PC-9 (cell line): Measurements from ENCODE around the gene ASTN2. TPM values are rescaled to one million over a fixed set of nuclear protein-coding genes. Genes with fewer than 3 reads are reported as not detected.
"Not testable (repeated sequence)": the region's sequence is repeated elsewhere in the genome, so short reads cannot be mapped to it uniquely, and the experiment has no call there.

Source experiments
- BruUV-seq: library from RNA; stranded (reverse); fragments of 400-500 nt; replicated peaks from 2 replicates; lab custom pipeline; 2021; lab: Mats Ljungman, UMichigan
- CTCF ChIA-PET: fragments of 300-600 bp; sonication (Branson Sonifier 250); formaldehyde crosslinking; loops from one replicate; lab custom pipeline; 2022; ENCODE audit warnings: antibody characterized with exemption; lab: Charles Lee
- POLR2A ChIA-PET: fragments of 300-600 bp; sonication (Branson Sonifier 250); formaldehyde crosslinking; loops from one replicate; lab custom pipeline; 2022; ENCODE audit warnings: antibody characterized with exemption; ENCODE audit not compliant: unreplicated experiment; lab: Charles Lee
- DNase-seq, 2 experiments: peaks; one replicate each; pipeline versions ENCODE4 v3.0.0 to v3.0.0-alpha.2; 2015 to 2022; ENCODE audit warnings: mixed read lengths in 1 of 2
- H2AFZ ChIP-seq: fragments of 200-600 bp; sonication (generic); 2 replicates; pipeline ENCODE4 v1.8.1; 2017; ENCODE audit warnings: antibody characterized with exemption
- H3F3A ChIP-seq: fragments of 200-600 bp; sonication (generic); 2 replicates; pipeline ENCODE4 v1.8.1; 2017; ENCODE audit warnings: antibody characterized with exemption, mild to moderate bottlenecking, low read depth; ENCODE audit not compliant: insufficient read depth
- H3K27ac ChIP-seq: fragments of 200-600 bp; sonication (generic); 2 replicates; pipeline ENCODE4 v1.6.1; 2016; ENCODE audit warnings: mixed run types
- H3K27me3 ChIP-seq: fragments of 200-600 bp; sonication (generic); 2 replicates; pipeline ENCODE4 v1.6.1; 2016; ENCODE audit warnings: low read depth, mixed run types; ENCODE audit not compliant: insufficient read depth
- H3K36me3 ChIP-seq: fragments of 200-600 bp; sonication (generic); 2 replicates; pipeline ENCODE4 v1.6.1; 2016; ENCODE audit warnings: low read depth, mixed run types
- H3K4me1 ChIP-seq: fragments of 200-600 bp; sonication (generic); replicated peaks from 2 replicates; pipeline ENCODE4 v1.6.1; 2016; ENCODE audit warnings: mixed run types; ENCODE audit not compliant: insufficient read depth
- H3K4me2 ChIP-seq: fragments of 200-600 bp; sonication (generic); 2 replicates; pipeline ENCODE4 v1.6.1; 2017; ENCODE audit warnings: mixed run types
- H3K4me3 ChIP-seq: fragments of 200-600 bp; sonication (generic); 2 replicates; pipeline ENCODE4 v1.6.1; 2016; ENCODE audit warnings: mixed run types
- H3K79me2 ChIP-seq: fragments of 200-600 bp; sonication (generic); 2 replicates; pipeline ENCODE4 v1.6.1; 2017; ENCODE audit warnings: low read depth, mixed run types
- H3K9me2 ChIP-seq: fragments of 200-600 bp; sonication (generic); 2 replicates; pipeline ENCODE4 v1.8.1; 2017; ENCODE audit warnings: mild to moderate bottlenecking; ENCODE audit not compliant: insufficient read depth
- H3K9me3 ChIP-seq: fragments of 200-600 bp; sonication (generic); 2 replicates; pipeline ENCODE4 v1.8.1; 2016; ENCODE audit warnings: low read depth; ENCODE audit not compliant: insufficient read depth
- H4K20me1 ChIP-seq: fragments of 200-600 bp; sonication (generic); 2 replicates; pipeline ENCODE4 v1.8.1; 2017; ENCODE audit not compliant: insufficient read depth
- EZH2 ChIP-seq: fragments of 200-600 bp; sonication (generic); IDR thresholded peaks from 2 replicates; pipeline ENCODE4 v1.8.0; 2017; ENCODE audit warnings: antibody characterized with exemption, low read depth
- intact Hi-C: fragments of 100-400 bp; cut with micrococcal nuclease; formaldehyde crosslinking; loops from one replicate; pipeline ENCODE4 v1.10.0; 2022; ENCODE audit not compliant: unreplicated experiment
- total RNA-seq: library from RNA; stranded (reverse); gene quantifications from 2 replicates; pipeline ENCODE4 v1.2.3, GENCODE V29; 2021
- TF ChIP-seq, protein P1 (sequence below): fragments of 200-600 bp; sonication (generic); conservative IDR thresholded peaks from 2 replicates; pipeline ENCODE4 v1.6.1; 2017; ENCODE audit warnings: mixed run types, antibody characterized with exemption, mild to moderate bottlenecking, moderate library complexity

The ASTN2 gene
- total RNA-seq, 1 experiment from 2014 or later, result 6.2 TPM

- no TSS peak for BruUV-seq
- DNase-seq, result no peak
- no peaks in the 10 kb centered on the region for H3K79me2 ChIP-seq
- H3K9me3 ChIP-seq, result peaks cover 4% of the 10 kb centered on the region; the same call in 1 of the 2 replicates
- intact Hi-C loops, result no loop called here
- no peaks in the 10 kb centered on the region for H4K20me1 ChIP-seq
- H3F3A ChIP-seq, result no peaks in the 10 kb centered on the region
- ChIA-PET CTCF (no interaction called here), POLR2A (no interaction called here)
- H3K9me2 ChIP-seq, result no peaks in the 10 kb centered on the region; the same call in 1 of the 2 replicates
- no peak overlapping the region for H3K27ac ChIP-seq
- no peak overlapping the region for H3K4me3 ChIP-seq
- TF ChIP-seq EZH2, result no peak
- TF ChIP-seq, protein P1, sequence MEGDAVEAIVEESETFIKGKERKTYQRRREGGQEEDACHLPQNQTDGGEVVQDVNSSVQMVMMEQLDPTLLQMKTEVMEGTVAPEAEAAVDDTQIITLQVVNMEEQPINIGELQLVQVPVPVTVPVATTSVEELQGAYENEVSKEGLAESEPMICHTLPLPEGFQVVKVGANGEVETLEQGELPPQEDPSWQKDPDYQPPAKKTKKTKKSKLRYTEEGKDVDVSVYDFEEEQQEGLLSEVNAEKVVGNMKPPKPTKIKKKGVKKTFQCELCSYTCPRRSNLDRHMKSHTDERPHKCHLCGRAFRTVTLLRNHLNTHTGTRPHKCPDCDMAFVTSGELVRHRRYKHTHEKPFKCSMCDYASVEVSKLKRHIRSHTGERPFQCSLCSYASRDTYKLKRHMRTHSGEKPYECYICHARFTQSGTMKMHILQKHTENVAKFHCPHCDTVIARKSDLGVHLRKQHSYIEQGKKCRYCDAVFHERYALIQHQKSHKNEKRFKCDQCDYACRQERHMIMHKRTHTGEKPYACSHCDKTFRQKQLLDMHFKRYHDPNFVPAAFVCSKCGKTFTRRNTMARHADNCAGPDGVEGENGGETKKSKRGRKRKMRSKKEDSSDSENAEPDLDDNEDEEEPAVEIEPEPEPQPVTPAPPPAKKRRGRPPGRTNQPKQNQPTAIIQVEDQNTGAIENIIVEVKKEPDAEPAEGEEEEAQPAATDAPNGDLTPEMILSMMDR, result no peak
- H3K36me3 ChIP-seq, result no peaks in the 10 kb centered on the region
- no peaks in the 10 kb centered on the region for H3K4me1 ChIP-seq
- H2AFZ ChIP-seq, result no peak overlapping the region
- H3K4me2 ChIP-seq, result no peak overlapping the region
- H3K27me3 ChIP-seq, result no peaks in the 10 kb centered on the region
Observed at GRCh38 chr9:116456490-116457088, 958.3 kb downstream of the ASTN2 start.

DNA sequence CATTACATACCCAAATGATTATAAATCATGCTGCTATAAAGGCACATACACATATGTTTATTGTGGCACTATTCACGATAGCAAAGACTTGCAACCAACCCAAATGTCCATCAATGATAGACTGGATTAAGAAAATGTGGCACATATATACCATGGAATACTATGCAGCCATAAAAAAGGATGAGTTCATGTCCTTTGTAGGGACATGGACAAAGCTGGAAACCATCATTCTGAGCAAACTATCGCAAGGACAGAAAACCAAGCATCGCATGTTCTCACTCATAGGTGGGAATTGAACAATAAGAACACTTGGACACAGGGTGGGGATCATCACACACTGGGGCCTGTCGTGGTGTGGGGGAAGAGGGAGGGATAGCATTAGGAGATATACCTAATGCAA is 960.3 kb downstream of the ASTN2 start:
- H3F3A ChIP-seq, H2AFZ ChIP-seq, H3K4me3 ChIP-seq, H3K9me3 ChIP-seq, DNase-seq, H3K27me3 ChIP-seq, H3K9me2 ChIP-seq, H3K79me2 ChIP-seq, H3K27ac ChIP-seq, BruUV-seq, CTCF ChIA-PET, H3K4me1 ChIP-seq, POLR2A ChIA-PET, intact Hi-C loops, H4K20me1 ChIP-seq, H3K4me2 ChIP-seq, H3K36me3 ChIP-seq: not testable (repeated sequence)

- H3K4me1 ChIP-seq, result no peaks in the 10 kb centered on the region
- H3K27ac ChIP-seq, result no peak overlapping the region
- DNase-seq, result no peak
- H3K79me2 ChIP-seq, result no peaks in the 10 kb centered on the region
- no peaks in the 10 kb centered on the region; the same call in 1 of the 2 replicates for H3K9me2 ChIP-seq
- H3K27me3 ChIP-seq, result no peaks in the 10 kb centered on the region
- BruUV-seq, result no TSS peak
- H3K4me3 ChIP-seq, result no peak overlapping the region
- intact Hi-C loops, result no loop called here
- no peaks in the 10 kb centered on the region for H3K36me3 ChIP-seq
- no peaks in the 10 kb centered on the region for H4K20me1 ChIP-seq
- ChIA-PET POLR2A (no interaction called here), CTCF (no interaction called here)
- TF ChIP-seq EZH2, result no peak
- TF ChIP-seq, protein P1, result no peak
- H3K9me3 ChIP-seq, result peaks cover under 1% of the 10 kb centered on the region; the same call in 1 of the 2 replicates
- H3F3A ChIP-seq, result no peaks in the 10 kb centered on the region
- H3K4me2 ChIP-seq, result no peak overlapping the region
- H2AFZ ChIP-seq, result no peak overlapping the region
Observed at GRCh38 chr9:116453785-116454184, 961.1 kb downstream of the ASTN2 start.

- no peaks in the 10 kb centered on the region for H3K36me3 ChIP-seq
- no peaks in the 10 kb centered on the region for H3K9me2 ChIP-seq
- CTCF ChIA-PET, result no interaction called here
- no peaks in the 10 kb centered on the region for H3K27me3 ChIP-seq
- no peaks in the 10 kb centered on the region for H3K4me1 ChIP-seq
- POLR2A ChIA-PET, result no interaction called here
- BruUV-seq, result no TSS peak
- intact Hi-C loops, result no loop called here
- H3K9me3 ChIP-seq, result no peaks in the 10 kb centered on the region; the same call in 1 of the 2 replicates
- DNase-seq, result no peak
- no peak overlapping the region for H3K4me2 ChIP-seq
- H3K79me2 ChIP-seq, result no peaks in the 10 kb centered on the region
- no peak overlapping the region for H3K27ac ChIP-seq
- no peaks in the 10 kb centered on the region for H4K20me1 ChIP-seq
- no peaks in the 10 kb centered on the region for H3F3A ChIP-seq
- H2AFZ ChIP-seq, result no peak overlapping the region
- H3K4me3 ChIP-seq, result no peak overlapping the region
- no peak for TF ChIP-seq EZH2
- TF ChIP-seq, protein P1, result no peak
Observed at GRCh38 chr9:116452634-116453033, 962.2 kb downstream of the ASTN2 start.
